Gastroesophageal sphincter (tissue), 4 donors: ENCODE data around the gene NDUFA7. TPM values are rescaled to one million over a fixed set of nuclear protein-coding genes. Genes with fewer than 3 reads are reported as not detected.
"Not testable (repeated sequence)": the region's sequence is repeated elsewhere in the genome, so short reads cannot be mapped to it uniquely, and the experiment has no call there.

ENCODE experiments used
- ATAC-seq: fragments of 150-250 bp; one replicate; pipeline ENCODE4 v1.9.1; 2016; ENCODE audit warnings: mild to moderate bottlenecking, moderate library complexity
- H3K27ac ChIP-seq, 4 donors: fragments of 200-600 bp; sonication (generic) in 3 of 4; 1 replicate in 3 of 4; 2 replicates in 1 of 4; pipeline ENCODE4 v1.5.1; 2016 to 2019
- H3K27me3 ChIP-seq: fragments of 200-600 bp; sonication (generic); one replicate; pipeline ENCODE4 v1.5.1; 2019
- H3K36me3 ChIP-seq, 2 donors: fragments of 200-600 bp; sonication (generic); one replicate each; pipeline ENCODE4 v1.5.1; 2019; ENCODE audit warnings: control low read depth in 1 of 2
- H3K4me1 ChIP-seq, 3 donors: fragments of 200-600 bp; sonication (generic); 1 replicate in 2 of 3; 2 replicates in 1 of 3; pipeline ENCODE4 v1.5.1; 2016 to 2019; ENCODE audit warnings: control low read depth in 2 of 3
- H3K4me3 ChIP-seq, 2 donors: fragments of 200-600 bp; sonication (generic); one replicate each; pipeline ENCODE4 v1.5.1; 2019; ENCODE audit warnings: mild to moderate bottlenecking in 1 of 2, moderate library complexity in 1 of 2
- H3K9me3 ChIP-seq, 3 donors: fragments of 200-600 bp; sonication (generic); one replicate each; pipeline ENCODE4 v1.5.1; 2017 to 2019; ENCODE audit warnings: control low read depth in 2 of 3
- EP300 ChIP-seq: sonication (generic); formaldehyde crosslinking; IDR thresholded peaks from one replicate; pipeline ENCODE4 v1.6.1; 2017; ENCODE audit warnings: antibody characterized with exemption, mild to moderate bottlenecking
- POLR2A ChIP-seq, 2 donors: fragments of 450-650 bp; IDR thresholded peaks; one replicate each; pipeline ENCODE4 v1.6.1; 2017; ENCODE audit warnings: antibody characterized with exemption in 2 of 2, mild to moderate bottlenecking in 2 of 2, moderate library complexity in 1 of 2
- POLR2AphosphoS5 ChIP-seq: sonication (generic); formaldehyde crosslinking; IDR thresholded peaks from one replicate; pipeline ENCODE4 v1.6.1; 2017; ENCODE audit warnings: antibody characterized with exemption
- WGBS, 2 donors: methylation state at CpG; one replicate each; pipeline ENCODE4 v1.1.5; 2018; ENCODE audit warnings: low coverage in 1 of 2; 5-methylcytosine and 5-hydroxymethylcytosine counted together
- total RNA-seq, 4 donors: library from RNA; depleted of rRNA; stranded (reverse); fragments of >200 nt; gene quantifications; one replicate each; pipeline ENCODE4 v1.1.0, GENCODE V29; 2016
- TF ChIP-seq, protein P1 (sequence below), 4 experiments: fragments of 200-600 bp in 2 of 4; fragments of 450-650 bp in 2 of 4; sonication (generic) in 1 of 4; IDR thresholded peaks; one replicate each; pipeline ENCODE4 v1.5.1; 2017 to 2019; ENCODE audit warnings: antibody characterized with exemption in 4 of 4, mild to moderate bottlenecking in 2 of 4, moderate library complexity in 2 of 4

NDUFA7 gene
- total RNA-seq, 4 donors from 2014 or later: 14.5 to 48.3 (median 32.3) TPM

DNA sequence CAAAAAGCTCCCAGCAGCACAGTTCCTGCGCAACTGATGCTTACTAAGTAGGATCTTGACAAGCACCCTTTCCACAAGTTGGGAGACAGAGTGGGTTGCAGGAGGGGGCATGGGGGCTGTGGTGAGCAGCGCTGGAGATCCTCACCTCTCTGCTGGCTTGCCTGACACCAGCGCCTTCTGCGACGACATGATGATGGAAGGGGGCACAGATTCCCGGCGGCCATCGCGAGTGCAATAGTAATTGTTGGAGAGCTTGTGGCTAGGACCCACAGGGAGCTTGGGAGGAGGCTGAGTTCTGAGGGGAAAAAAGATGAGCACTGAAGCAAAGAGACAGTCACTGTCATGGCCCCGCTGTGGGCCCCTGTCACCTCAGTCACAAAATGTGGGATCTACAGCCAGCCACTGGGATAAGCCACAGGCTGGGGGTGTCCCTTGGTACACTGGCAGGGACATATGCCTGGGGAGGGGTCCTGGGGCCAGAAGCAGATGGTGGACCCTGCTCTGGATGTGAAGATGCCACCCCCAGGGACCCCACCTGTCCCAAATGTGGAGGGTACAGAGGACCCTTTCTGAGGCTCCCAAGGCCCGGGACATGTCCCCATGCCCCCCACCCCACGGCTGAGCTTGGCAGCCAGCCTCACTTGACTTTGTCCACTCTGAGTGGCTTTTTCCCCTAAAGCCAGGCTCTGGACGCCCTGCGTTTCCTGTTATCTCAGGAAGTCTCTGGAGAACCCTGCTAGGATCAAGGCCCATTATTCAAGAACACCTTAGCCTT, 4.6 kb downstream of the NDUFA7 start:
- Histone ChIP-seq H3K9me3 (no peaks in the 10 kb centered on the region), H3K4me3 (no peak overlapping the region), H3K4me1 (peaks cover 0 to 20% (median 11%) of the 10 kb centered on the region in 3 donors), H3K27ac (no peak overlapping the region), H3K27me3 (no peaks in the 10 kb centered on the region), H3K36me3 (peaks cover 0 to 63% of the 10 kb centered on the region in 2 donors)
- no peak for ATAC-seq
- TF ChIP-seq POLR2AphosphoS5 (no peak), POLR2A (IDR thresholded peaks at IDR 0.05) (no peak), EP300 (no peak)
- TF ChIP-seq, protein P1, sequence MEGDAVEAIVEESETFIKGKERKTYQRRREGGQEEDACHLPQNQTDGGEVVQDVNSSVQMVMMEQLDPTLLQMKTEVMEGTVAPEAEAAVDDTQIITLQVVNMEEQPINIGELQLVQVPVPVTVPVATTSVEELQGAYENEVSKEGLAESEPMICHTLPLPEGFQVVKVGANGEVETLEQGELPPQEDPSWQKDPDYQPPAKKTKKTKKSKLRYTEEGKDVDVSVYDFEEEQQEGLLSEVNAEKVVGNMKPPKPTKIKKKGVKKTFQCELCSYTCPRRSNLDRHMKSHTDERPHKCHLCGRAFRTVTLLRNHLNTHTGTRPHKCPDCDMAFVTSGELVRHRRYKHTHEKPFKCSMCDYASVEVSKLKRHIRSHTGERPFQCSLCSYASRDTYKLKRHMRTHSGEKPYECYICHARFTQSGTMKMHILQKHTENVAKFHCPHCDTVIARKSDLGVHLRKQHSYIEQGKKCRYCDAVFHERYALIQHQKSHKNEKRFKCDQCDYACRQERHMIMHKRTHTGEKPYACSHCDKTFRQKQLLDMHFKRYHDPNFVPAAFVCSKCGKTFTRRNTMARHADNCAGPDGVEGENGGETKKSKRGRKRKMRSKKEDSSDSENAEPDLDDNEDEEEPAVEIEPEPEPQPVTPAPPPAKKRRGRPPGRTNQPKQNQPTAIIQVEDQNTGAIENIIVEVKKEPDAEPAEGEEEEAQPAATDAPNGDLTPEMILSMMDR (IDR thresholded peaks at IDR 0.05): no peak
- 100% methylated on average over 1 of the region's 14 CpGs; no CpG with 5 or more reads in 1 of the 2 donors for WGBS, 2 donors

DNA sequence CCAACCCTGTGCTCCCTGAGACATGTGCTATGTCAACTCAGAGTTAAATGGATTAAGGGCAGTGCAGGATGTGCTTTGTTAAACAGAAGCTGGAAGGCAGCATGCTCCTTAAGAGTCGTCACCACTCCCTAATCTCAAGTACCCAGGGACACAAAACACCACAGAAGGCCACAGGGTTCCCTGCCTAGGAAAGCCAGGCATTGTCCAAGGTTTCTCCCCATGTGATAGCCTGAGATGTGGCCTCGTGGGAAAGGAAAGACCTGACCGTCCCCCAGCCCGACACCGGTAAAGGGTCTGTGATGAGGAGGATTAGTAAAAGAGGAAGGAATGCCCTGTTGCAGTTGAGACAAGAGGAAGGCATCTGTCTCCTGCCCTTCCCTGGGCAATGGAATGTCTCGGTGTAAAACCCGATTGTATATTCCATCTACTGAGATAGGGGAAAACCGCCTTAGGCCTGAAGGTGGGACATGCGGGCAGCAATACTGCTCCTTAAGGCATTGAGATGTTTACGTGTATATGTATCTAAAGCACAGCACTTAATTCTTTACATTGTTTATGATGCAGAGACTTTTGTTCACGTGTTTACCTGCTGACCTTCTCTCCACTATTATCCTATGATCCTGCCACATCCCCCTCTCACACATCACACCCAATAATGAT, 6.1 kb downstream of the NDUFA7 start:
- H3K27ac ChIP-seq, H3K4me3 ChIP-seq, H3K9me3 ChIP-seq, ATAC-seq, H3K27me3 ChIP-seq: not testable (repeated sequence)
- WGBS, 2 donors: 71 to 78% methylated on average over 6 to 10 of the region's 11 CpGs
- peaks cover 0 to 13% (median 5%) of the 10 kb centered on the region in 3 donors for H3K4me1 ChIP-seq
- H3K36me3 ChIP-seq: peaks cover 0 to 78% of the 10 kb centered on the region in 2 donors

DNA sequence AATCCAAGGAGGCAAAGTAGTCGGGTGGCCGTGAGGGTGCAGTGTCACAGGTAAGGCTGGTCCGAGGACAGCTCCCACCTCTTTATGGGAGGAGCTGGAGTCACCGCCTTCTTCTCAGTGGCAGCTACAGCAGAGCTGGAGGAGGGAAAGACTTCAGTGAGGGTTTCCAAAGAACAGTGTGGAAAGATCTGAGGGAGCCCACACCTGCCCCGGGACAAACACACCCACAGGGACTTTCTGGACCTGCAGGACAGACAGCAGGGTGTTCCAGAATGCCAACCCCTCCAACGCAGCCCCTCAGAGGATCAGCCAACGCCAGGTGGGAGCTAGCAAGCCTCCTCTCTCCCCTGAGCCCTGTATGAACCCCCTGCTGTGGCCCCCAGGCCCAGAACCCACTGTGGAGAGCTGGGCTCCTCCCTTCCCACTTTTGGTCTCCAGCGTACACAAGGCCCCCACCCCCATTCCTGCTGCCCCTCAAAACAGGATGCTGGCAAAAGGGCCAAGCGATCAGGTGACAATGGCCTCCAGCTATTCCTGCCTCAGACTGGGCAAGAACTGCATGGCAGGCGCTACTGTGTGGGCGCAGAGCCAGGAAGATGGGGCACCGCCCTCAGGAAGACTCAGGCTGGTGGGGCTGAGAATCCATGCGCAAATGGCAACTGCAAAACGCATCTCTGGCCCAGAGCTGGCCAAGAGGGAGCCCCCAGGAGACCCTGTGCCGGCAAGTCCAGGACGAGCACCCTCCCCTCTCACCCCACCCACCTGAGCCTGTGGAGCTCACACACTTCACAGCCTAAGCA, 9.5 kb downstream of the NDUFA7 start:
- TF ChIP-seq, protein P1 (IDR thresholded peaks at IDR 0.05): no peak
- TF ChIP-seq POLR2A (IDR thresholded peaks at IDR 0.05): no peak
- no peak for TF ChIP-seq POLR2AphosphoS5
- no peak for TF ChIP-seq EP300
- Histone ChIP-seq H3K27me3 (no peaks in the 10 kb centered on the region), H3K36me3 (peaks cover 0 to 77% of the 10 kb centered on the region in 2 donors), H3K4me3 (no peak overlapping the region), H3K4me1 (peaks cover 0 to 31% (median 10%) of the 10 kb centered on the region in 3 donors), H3K27ac (peak overlapping the region in 2 of 4 donors; percentile 10 to 31), H3K9me3 (no peaks in the 10 kb centered on the region)
- no peak for ATAC-seq
- 61 to 68% methylated on average over 3 to 4 of the region's 16 CpGs for WGBS, 2 donors

DNA sequence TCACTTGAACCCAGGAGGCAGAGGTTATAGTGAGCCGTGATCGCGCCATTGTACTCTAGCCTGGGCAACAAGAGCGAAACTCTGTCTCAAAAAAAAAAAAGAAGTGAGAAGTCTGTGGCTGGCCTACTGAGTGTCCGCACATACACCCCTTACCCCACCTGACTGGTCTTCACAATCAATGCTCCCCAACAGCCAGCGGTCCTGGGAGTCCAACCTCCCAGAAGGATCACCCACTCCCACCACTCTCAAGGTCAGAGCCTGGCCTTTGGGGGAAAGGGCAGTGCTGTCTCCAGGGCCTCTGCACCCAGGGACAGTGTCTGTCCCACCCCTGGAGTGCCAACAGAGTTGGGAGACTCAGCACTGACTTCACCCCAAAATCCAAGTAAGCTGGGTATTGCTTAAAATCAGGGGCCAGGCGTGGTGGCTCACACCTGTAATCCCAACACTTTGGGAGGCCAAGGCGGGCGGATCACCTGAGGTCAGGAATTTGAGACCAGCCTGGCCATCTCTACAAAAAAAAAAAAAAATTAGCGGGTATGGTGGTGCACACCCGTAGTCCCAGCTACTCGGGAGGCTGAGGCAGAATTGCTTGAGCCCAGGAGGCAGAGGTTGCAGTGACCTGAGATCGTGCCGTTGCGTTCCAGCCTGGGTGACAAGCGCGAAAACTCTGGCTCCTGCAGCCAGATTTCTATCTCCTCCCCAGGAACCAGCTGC, 10.7 kb downstream of the NDUFA7 start:
- H3K27me3 ChIP-seq: no peaks in the 10 kb centered on the region
- peaks cover 0 to 65% of the 10 kb centered on the region in 2 donors for H3K36me3 ChIP-seq
- H3K27ac ChIP-seq: peak overlapping the region in 2 of 4 donors; percentile 26 to 30
- 93% methylated on average over 8 of the region's 17 CpGs; no CpG with 5 or more reads in 1 of the 2 donors for WGBS, 2 donors
- no peaks in the 10 kb centered on the region for H3K9me3 ChIP-seq
- H3K4me1 ChIP-seq: peaks cover 0 to 41% (median 10%) of the 10 kb centered on the region in 3 donors
- TF ChIP-seq POLR2A (IDR thresholded peaks at IDR 0.05) (no peak), EP300 (no peak), POLR2AphosphoS5 (no peak)
- TF ChIP-seq, protein P1 (IDR thresholded peaks at IDR 0.05): no peak
- no peak overlapping the region for H3K4me3 ChIP-seq
- no peak for ATAC-seq
